PFSK-1 (cell line): ENCODE results near the gene DMRTC2.

ENCODE experiments used
- FOXP2 ChIP-seq: optimal IDR thresholded peaks from 2 replicates; pipeline ENCODE3; 2011; ENCODE audit warnings: borderline replicate concordance, control low read depth, inconsistent platforms; ENCODE audit not compliant: insufficient read depth; ENCODE audit errors: extremely low read length, extremely low read depth
- POLR2AphosphoS5 ChIP-seq: IDR thresholded peaks from 2 replicates; pipeline ENCODE4 v1.6.1; 2012; ENCODE audit warnings: low read depth, mild to moderate bottlenecking, control low read depth, low read length, moderate library complexity
- SIN3A ChIP-seq: IDR thresholded peaks from 2 replicates; pipeline ENCODE4 v1.6.1; 2012; ENCODE audit warnings: mild to moderate bottlenecking, low read length, moderate library complexity, borderline replicate concordance; ENCODE audit not compliant: insufficient read depth
- TAF1 ChIP-seq: IDR thresholded peaks from 2 replicates; pipeline ENCODE4 v1.6.1; 2012; ENCODE audit warnings: low read length, control low read depth, borderline replicate concordance; ENCODE audit not compliant: insufficient read depth
- TF ChIP-seq, protein P1 (sequence below), 2 experiments: IDR thresholded peaks; 2 replicates each; pipeline versions ENCODE4 v1.6.1 to v1.8.0; 2011 to 2012; ENCODE audit warnings: low read depth in 2 of 2, low read length in 2 of 2, control low read depth in 1 of 2, inconsistent platforms in 1 of 2, mild to moderate bottlenecking in 1 of 2, moderate library complexity in 1 of 2; ENCODE audit not compliant: insufficient read depth in 1 of 2

The DMRTC2 gene

DNA sequence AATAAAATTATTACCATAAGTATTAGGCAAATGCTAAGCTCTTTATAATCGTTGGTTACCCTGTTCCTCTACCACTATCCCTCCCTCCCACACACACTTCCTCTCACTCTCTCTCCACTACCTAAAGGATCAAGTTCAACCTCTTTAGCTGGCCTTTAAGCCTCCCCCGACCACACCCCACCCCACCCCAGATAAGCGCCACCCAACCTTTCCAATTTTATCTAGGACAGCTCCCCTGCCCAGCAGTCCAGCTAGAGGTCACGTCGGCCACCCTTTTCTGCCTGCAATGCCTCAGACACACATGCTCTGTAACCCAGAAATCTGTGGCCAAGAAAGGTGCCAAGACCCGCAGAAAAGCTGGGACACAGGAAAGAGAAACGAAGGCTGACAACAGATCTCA is 1.5 kb upstream of the DMRTC2 start:
- TF ChIP-seq TAF1 (no peak), FOXP2 (no peak), SIN3A (no peak), POLR2AphosphoS5 (no peak)
- TF ChIP-seq, protein P1, sequence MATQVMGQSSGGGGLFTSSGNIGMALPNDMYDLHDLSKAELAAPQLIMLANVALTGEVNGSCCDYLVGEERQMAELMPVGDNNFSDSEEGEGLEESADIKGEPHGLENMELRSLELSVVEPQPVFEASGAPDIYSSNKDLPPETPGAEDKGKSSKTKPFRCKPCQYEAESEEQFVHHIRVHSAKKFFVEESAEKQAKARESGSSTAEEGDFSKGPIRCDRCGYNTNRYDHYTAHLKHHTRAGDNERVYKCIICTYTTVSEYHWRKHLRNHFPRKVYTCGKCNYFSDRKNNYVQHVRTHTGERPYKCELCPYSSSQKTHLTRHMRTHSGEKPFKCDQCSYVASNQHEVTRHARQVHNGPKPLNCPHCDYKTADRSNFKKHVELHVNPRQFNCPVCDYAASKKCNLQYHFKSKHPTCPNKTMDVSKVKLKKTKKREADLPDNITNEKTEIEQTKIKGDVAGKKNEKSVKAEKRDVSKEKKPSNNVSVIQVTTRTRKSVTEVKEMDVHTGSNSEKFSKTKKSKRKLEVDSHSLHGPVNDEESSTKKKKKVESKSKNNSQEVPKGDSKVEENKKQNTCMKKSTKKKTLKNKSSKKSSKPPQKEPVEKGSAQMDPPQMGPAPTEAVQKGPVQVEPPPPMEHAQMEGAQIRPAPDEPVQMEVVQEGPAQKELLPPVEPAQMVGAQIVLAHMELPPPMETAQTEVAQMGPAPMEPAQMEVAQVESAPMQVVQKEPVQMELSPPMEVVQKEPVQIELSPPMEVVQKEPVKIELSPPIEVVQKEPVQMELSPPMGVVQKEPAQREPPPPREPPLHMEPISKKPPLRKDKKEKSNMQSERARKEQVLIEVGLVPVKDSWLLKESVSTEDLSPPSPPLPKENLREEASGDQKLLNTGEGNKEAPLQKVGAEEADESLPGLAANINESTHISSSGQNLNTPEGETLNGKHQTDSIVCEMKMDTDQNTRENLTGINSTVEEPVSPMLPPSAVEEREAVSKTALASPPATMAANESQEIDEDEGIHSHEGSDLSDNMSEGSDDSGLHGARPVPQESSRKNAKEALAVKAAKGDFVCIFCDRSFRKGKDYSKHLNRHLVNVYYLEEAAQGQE (IDR thresholded peaks at IDR 0.05; ENCODE audit: insufficient read depth in 1 of 2, low read depth in 2 of 2, low read length in 2 of 2), result no peak

DNA sequence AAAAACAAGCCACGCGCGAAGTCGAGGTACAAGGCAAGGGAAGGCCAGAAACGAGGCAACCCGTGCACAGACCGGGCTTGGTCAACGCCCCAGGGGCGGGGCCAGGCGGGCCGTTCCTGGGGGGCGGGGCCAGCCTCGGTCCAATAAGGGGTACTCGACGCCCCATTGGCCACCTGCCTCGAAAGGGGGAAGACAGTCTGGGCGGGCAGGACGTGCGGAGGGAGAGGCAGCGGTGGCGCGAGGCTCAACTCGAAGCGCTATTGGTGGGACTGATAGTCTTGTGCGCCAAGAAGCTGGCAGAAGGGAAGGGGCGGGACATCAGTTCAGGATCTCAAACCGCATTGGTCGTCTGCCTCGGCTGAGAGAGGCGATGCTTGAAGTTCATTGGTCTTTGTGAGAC is 241 bp upstream of the DMRTC2 start, which contains the start of gene LYPD4:
Gene LYPD4 (minus strand): TSS at position 83 of the 400 bp plus-strand sequence. CDS start 5,398 bp downstream, outside the sequence.
- TF ChIP-seq, protein P1 (IDR thresholded peaks at IDR 0.05; ENCODE audit: insufficient read depth in 1 of 2, low read depth in 2 of 2, low read length in 2 of 2), result no peak
- TF ChIP-seq SIN3A (no peak), FOXP2 (no peak), TAF1 (no peak), POLR2AphosphoS5 (no peak)

DNA sequence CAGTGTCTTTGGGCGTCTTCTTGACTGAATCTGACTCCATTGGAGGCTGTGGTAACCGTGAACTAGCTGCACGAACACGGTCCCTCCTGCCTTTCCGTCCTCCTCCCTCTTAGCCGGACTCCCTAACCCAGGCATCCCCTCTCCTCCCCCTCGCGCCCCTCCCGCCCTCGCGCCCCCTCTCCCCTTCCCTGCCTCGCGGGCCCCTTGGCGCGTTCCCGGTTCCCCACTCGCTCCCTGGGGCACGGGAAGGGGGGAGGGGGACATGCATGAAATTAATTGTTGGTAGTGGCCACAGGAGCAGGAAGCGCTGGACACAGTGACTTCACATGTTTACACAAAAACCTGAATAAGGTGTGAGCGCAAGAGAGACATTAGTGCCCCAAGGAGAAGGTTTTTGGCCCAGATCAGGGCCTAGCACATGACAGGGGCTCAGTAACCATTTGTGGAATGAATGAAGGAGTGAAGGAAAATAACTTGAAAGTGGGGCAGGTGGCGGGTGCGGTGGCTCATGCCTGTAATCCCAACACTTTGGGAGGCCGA is 279 bp downstream of the DMRTC2 start:
- TF ChIP-seq POLR2AphosphoS5 (no peak), FOXP2 (no peak), SIN3A (no peak), TAF1 (no peak)
- TF ChIP-seq, protein P1 (IDR thresholded peaks at IDR 0.05; ENCODE audit: insufficient read depth in 1 of 2, low read depth in 2 of 2, low read length in 2 of 2), result no peak

DNA sequence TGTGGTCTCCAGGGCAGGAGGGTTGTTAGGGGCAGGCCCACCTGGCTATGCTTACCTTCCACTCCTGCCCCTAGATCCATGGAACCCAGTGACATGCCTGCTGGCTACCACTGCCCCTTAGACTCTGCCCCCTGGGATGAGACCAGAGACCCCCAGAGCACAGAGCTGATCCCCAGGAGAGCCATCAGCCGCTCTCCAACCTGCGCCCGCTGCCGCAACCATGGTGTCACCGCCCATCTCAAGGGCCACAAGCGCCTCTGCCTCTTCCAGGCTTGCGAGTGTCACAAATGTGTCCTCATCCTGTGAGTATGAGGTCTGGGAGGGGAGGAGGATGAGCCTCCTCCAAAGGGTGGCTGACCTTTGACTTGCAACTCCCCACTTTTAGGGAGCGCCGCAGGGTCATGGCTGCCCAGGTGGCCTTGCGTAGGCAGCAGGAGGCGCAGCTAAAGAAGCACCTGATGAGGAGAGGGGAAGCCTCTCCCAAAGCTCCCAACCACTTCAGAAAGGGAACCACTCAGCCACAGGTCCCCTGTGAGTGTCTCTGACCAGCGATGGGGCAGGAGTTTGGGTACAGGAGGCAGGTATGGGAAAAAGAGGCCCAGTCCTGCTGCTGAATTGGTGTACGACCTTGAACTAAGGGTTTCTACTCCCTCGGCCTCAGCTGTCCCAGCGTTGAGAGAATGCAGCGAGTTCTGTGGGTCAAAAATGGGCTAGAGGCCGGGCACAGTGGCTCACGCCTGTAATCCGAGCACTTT is 2.7 kb downstream of the DMRTC2 start:
- TF ChIP-seq, protein P1 (IDR thresholded peaks at IDR 0.05; ENCODE audit: insufficient read depth in 1 of 2, low read depth in 2 of 2, low read length in 2 of 2), result no peak
- TF ChIP-seq SIN3A (no peak), FOXP2 (no peak), TAF1 (no peak), POLR2AphosphoS5 (no peak)
